Loucy (cell line): ENCODE results near the gene TUBA4A.

Experiments
- H2AFZ ChIP-seq: fragments of 200-600 bp; sonication (generic); 2 replicates; pipeline ENCODE4 v1.6.0; 2016; ENCODE audit warnings: antibody characterized with exemption, mild to moderate bottlenecking, low read length, moderate library complexity
- H3F3A ChIP-seq: fragments of 200-600 bp; 2 replicates; pipeline ENCODE4 v1.6.0; 2016; ENCODE audit warnings: antibody characterized with exemption, low read depth, mild to moderate bottlenecking
- H3K27me3 ChIP-seq: fragments of 200-600 bp; sonication (generic); 2 replicates; pipeline ENCODE4 v1.6.1; 2014; ENCODE audit warnings: low read length, mild to moderate bottlenecking; ENCODE audit not compliant: insufficient read depth, poor library complexity, severe bottlenecking
- H3K36me3 ChIP-seq: fragments of 200-600 bp; sonication (generic); 2 replicates; pipeline ENCODE4 v1.6.1; 2016; ENCODE audit warnings: low read length; ENCODE audit not compliant: insufficient read depth
- H3K4me1 ChIP-seq: fragments of 200-600 bp; sonication (generic); 2 replicates; pipeline ENCODE4 v1.5.1; 2014; ENCODE audit warnings: low read length, mild to moderate bottlenecking; ENCODE audit not compliant: insufficient read depth, poor library complexity, severe bottlenecking
- H3K4me2 ChIP-seq: fragments of 200-600 bp; sonication (generic); 2 replicates; pipeline ENCODE4 v1.6.0; 2014; ENCODE audit warnings: antibody characterized with exemption, low read length, low read depth, mild to moderate bottlenecking; ENCODE audit not compliant: poor library complexity, severe bottlenecking
- H3K4me3 ChIP-seq: fragments of 200-600 bp; sonication (generic); 2 replicates; pipeline ENCODE4 v1.5.1; 2014; ENCODE audit warnings: low read length, mild to moderate bottlenecking, mixed read lengths; ENCODE audit not compliant: poor library complexity, severe bottlenecking
- H3K79me2 ChIP-seq: fragments of 200-600 bp; sonication (generic); 2 replicates; pipeline ENCODE4 v1.6.1; 2014; ENCODE audit warnings: low read length; ENCODE audit not compliant: insufficient read depth
- H3K9ac ChIP-seq: fragments of 200-600 bp; sonication (generic); 2 replicates; pipeline ENCODE4 v1.6.0; 2014; ENCODE audit warnings: mild to moderate bottlenecking, low read depth, low read length, moderate library complexity; ENCODE audit not compliant: poor library complexity, severe bottlenecking
- H3K9me2 ChIP-seq: fragments of 200-600 bp; sonication (generic); replicated peaks from 2 replicates; pipeline ENCODE4 v1.6.1; 2016; ENCODE audit warnings: low read depth, low read length, mixed read lengths
- H3K9me3 ChIP-seq: fragments of 200-600 bp; sonication (generic); 2 replicates; pipeline ENCODE4 v1.6.1; 2014; ENCODE audit warnings: mild to moderate bottlenecking, antibody characterized with exemption, low read length, low read depth; ENCODE audit not compliant: insufficient read depth
- H4K20me1 ChIP-seq: fragments of 200-600 bp; sonication (generic); 2 replicates; pipeline ENCODE4 v1.6.0; 2014; ENCODE audit warnings: antibody characterized with exemption, low read length, mild to moderate bottlenecking; ENCODE audit not compliant: insufficient read depth, poor library complexity, severe bottlenecking
- EZH2phosphoT487 ChIP-seq: fragments of 200-600 bp; IDR thresholded peaks from 2 replicates; pipeline ENCODE4 v1.6.1; 2018; ENCODE audit warnings: antibody characterized with exemption, mild to moderate bottlenecking, moderate library complexity, borderline replicate concordance
- TF ChIP-seq, protein P1 (sequence below): fragments of 200-600 bp; sonication (generic); conservative IDR thresholded peaks from 2 replicates; pipeline ENCODE4 v1.5.1; 2014; ENCODE audit warnings: mild to moderate bottlenecking, antibody characterized with exemption, low read length

TUBA4A gene

DNA sequence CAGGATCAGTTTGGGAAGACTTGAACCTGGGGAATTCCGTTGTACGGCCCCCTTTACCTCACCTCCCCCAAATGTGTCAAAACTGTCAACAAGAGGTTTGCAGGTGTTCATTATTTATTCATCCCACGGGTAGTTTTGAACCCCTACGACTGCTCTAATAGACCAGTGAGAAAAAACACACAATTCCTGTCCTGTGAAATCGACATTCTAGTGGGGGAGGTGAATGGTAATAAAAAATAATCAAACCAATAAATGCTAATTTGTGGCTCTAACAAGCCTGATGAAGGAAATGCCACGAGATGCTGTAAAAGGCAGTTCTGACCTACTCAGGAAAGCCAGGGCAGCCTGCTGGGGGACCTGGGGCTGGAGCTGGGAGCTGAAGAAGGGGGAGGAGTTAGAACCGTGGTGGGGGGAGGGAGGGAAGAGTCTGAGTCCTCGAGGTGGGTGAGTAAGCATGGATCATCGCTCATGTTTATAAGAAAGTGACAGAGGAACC, 25.0 kb upstream of the TUBA4A start:
- H3K9me2 ChIP-seq = no peaks in the 10 kb centered on the region
- peak overlapping the region; percentile 90 for H2AFZ ChIP-seq
- H4K20me1 ChIP-seq = peaks cover 6% of the 10 kb centered on the region
- H3K36me3 ChIP-seq = no peaks in the 10 kb centered on the region
- H3K9me3 ChIP-seq = no peaks in the 10 kb centered on the region
- peak overlapping the region; percentile 78 for H3K4me2 ChIP-seq
- H3K4me1 ChIP-seq = peaks cover 23% of the 10 kb centered on the region
- H3K4me3 ChIP-seq = peak overlapping the region; percentile 75
- peak overlapping the region; percentile 76 for H3K9ac ChIP-seq
- no peak for TF ChIP-seq EZH2phosphoT487
- TF ChIP-seq, protein P1, sequence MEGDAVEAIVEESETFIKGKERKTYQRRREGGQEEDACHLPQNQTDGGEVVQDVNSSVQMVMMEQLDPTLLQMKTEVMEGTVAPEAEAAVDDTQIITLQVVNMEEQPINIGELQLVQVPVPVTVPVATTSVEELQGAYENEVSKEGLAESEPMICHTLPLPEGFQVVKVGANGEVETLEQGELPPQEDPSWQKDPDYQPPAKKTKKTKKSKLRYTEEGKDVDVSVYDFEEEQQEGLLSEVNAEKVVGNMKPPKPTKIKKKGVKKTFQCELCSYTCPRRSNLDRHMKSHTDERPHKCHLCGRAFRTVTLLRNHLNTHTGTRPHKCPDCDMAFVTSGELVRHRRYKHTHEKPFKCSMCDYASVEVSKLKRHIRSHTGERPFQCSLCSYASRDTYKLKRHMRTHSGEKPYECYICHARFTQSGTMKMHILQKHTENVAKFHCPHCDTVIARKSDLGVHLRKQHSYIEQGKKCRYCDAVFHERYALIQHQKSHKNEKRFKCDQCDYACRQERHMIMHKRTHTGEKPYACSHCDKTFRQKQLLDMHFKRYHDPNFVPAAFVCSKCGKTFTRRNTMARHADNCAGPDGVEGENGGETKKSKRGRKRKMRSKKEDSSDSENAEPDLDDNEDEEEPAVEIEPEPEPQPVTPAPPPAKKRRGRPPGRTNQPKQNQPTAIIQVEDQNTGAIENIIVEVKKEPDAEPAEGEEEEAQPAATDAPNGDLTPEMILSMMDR = no peak
- peaks cover 6% of the 10 kb centered on the region; the same call in 1 of the 2 replicates for H3K79me2 ChIP-seq
- no peaks in the 10 kb centered on the region for H3F3A ChIP-seq
- no peaks in the 10 kb centered on the region for H3K27me3 ChIP-seq

- H3K27me3 ChIP-seq = no peaks in the 10 kb centered on the region
- H3K4me1 ChIP-seq = peaks cover 23% of the 10 kb centered on the region
- H4K20me1 ChIP-seq = peaks cover 6% of the 10 kb centered on the region
- peak overlapping the region; percentile 75 for H3K4me3 ChIP-seq
- peak overlapping the region; percentile 78 for H3K4me2 ChIP-seq
- peak overlapping the region; percentile 76 for H3K9ac ChIP-seq
- TF ChIP-seq, protein P1 = peak; percentile 98
- TF ChIP-seq EZH2phosphoT487 = no peak
- H3K36me3 ChIP-seq = no peaks in the 10 kb centered on the region
- H3K79me2 ChIP-seq = peaks cover 6% of the 10 kb centered on the region; the same call in 1 of the 2 replicates
- no peaks in the 10 kb centered on the region for H3K9me2 ChIP-seq
- H2AFZ ChIP-seq = peak overlapping the region; percentile 96
- H3K9me3 ChIP-seq = no peaks in the 10 kb centered on the region
- no peaks in the 10 kb centered on the region for H3F3A ChIP-seq
Measured at GRCh38 chr2:219277703-219278654, 24.3 kb upstream of the TUBA4A start.

DNA sequence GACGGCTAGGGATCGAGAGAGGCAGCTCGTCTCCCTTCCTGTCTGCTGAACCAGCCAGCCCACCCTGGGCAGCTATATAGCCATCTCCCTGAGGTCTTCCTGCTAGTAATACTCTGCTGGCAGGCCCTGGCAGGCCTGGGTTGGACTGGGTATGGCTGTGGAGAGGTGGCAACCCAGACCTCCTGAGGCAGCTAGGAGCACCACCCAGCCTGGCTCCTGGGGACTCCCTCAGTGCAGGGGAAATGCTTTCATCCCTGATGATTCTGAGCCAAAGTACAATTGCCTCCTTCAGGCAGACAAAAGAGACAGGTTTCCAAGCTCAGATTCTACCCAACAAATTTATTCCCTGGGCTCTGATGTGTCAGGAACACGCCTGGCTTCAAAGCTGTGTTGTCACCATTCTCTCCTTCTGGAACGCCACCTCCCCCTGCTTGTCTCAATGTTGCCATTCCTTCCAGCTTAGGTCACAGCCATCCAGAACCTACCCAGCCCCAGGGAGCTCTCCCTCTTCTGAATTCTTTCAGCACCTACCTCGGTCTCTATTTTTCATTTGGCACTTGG, 20.7 kb upstream of the TUBA4A start:
- Histone ChIP-seq H3K4me2 (no peak overlapping the region), H3K9me2 (no peaks in the 10 kb centered on the region), H3K79me2 (no peaks in the 10 kb centered on the region), H3K4me3 (no peak overlapping the region), H3F3A (no peaks in the 10 kb centered on the region), H3K4me1 (peaks cover 18% of the 10 kb centered on the region), H4K20me1 (no peaks in the 10 kb centered on the region), H2AFZ (no peak overlapping the region), H3K9me3 (no peaks in the 10 kb centered on the region), H3K27me3 (no peaks in the 10 kb centered on the region), H3K36me3 (no peaks in the 10 kb centered on the region), H3K9ac (no peak overlapping the region)
- TF ChIP-seq, protein P1 = no peak
- no peak for TF ChIP-seq EZH2phosphoT487
